ENCODE measurements around the gene LEPR.
"Not testable (repeated sequence)": the region's sequence is repeated elsewhere in the genome, so short reads cannot be mapped to it uniquely, and the experiment has no call there.

The LEPR gene

DNA sequence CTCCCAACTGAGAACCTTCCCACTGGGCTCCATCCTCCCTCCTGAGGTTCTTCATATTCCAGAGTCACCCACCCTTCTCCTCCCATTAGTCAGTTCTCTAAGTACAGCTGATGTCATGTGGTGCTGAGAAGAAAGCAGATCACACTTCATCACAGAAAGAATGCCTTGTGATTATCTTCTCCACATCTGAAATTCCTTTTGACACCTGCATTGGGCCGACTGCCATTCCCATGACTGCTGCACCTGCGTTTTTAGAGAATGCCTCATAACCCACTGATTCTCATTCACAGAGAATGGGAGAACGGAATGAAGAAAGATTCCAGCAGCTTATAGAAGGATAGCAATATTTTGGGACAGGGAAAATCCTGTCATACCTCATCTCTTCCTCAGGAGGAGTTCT lies 14.3 kb downstream of the LEPR start:
- peaks cover 66% of the 10 kb centered on the region for H3K36me3 Mint-ChIP-seq (ENCODE audit: low read depth)
- no peaks in the 10 kb centered on the region for H3K9me3 Mint-ChIP-seq
- H3K27me3 Mint-ChIP-seq = no peaks in the 10 kb centered on the region
- H3K27ac Mint-ChIP-seq = no peak overlapping the region
- intact Hi-C loops (cut with micrococcal nuclease) = no loop called here
- no peak overlapping the region for H3K4me3 Mint-ChIP-seq
- H3K4me1 Mint-ChIP-seq (ENCODE audit: low read depth) = peaks cover 10% of the 10 kb centered on the region

DNA sequence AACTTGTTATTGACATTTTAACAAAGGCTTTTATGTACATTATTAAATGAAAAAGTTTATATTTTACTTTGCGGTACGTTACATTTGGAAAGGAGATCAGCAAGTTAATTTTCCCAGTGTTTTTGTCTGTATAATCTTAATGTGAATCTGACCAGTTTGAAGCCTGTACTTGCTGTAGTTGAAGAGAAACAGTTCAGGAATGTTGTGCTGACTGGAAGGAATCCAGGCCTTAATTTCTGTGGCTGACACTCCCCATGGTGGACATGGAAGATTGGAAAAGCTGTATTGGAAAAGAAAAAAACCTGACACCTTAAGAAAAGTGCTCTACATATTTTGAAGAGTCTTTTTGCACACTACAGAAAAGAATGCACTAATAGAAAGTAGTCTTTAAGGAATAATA lies 15.5 kb downstream of the LEPR start:
- intact Hi-C loops (cut with micrococcal nuclease) = no loop called here
- Mint-ChIP-seq H3K4me3 (no peak overlapping the region), H3K9me3 (no peaks in the 10 kb centered on the region), H3K4me1 (ENCODE audit: low read depth) (peaks cover 6% of the 10 kb centered on the region), H3K36me3 (ENCODE audit: low read depth) (peaks cover 53% of the 10 kb centered on the region), H3K27me3 (no peaks in the 10 kb centered on the region), H3K27ac (no peak overlapping the region)

DNA sequence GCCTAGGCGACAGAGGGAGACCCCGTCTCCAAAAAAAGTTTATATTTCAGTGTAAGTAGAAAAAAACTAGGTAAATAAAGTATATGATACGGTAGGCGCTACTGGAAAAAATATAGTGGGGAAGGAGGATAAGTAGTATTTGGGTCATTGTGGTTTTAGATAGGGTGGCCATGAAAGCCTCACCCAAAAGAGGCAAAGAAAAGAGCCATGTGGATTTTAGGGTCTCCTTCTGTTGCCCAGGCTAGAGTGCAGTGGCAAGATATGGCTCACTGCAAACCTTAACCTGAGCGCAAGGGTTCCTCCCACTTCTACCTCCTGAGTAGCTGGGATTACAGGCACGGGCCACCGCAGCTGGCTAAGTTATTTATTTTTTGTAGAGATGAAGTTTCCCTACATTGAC lies 17.1 kb downstream of the LEPR start:
- Mint-ChIP-seq H3K36me3 (ENCODE audit: low read depth) (peaks cover 38% of the 10 kb centered on the region), H3K27ac (no peak overlapping the region), H3K9me3 (no peaks in the 10 kb centered on the region), H3K4me3 (no peak overlapping the region), H3K27me3 (no peaks in the 10 kb centered on the region), H3K4me1 (ENCODE audit: low read depth) (peaks cover 6% of the 10 kb centered on the region)
- intact Hi-C loops (cut with micrococcal nuclease) = no loop called here

DNA sequence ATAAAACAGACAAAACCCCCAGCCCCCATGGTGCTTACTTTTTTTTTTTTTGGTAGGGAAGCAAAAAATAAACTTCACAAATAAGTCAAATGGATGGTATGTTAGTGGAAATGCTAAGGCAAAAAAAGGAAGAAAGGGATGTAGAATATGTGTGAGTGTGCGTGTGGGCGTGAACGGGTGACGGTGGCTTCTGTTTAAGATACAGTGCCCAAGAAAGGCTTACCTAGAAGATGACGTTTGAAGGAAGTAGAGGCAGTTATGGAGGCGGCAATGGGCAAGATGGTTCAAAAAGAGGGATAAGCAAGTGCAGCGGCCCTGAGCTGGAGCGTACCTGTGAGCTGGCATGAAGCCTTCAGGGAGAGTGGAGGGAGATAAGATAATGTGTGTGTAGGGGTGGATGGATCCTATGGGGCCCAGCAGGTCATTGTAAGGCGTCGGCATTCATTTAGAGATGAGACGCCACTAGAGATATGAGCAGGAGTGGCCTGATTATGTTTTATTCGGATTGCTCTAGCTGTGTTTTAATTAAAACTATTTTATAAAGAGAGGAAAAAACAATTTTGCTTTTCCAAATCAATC lies 19.9 kb downstream of the LEPR start:
- intact Hi-C loops (cut with micrococcal nuclease) = no loop called here
- Mint-ChIP-seq H3K27me3 (no peaks in the 10 kb centered on the region), H3K27ac (no peak overlapping the region), H3K9me3 (no peaks in the 10 kb centered on the region), H3K4me1 (ENCODE audit: low read depth) (peaks cover 6% of the 10 kb centered on the region), H3K36me3 (ENCODE audit: low read depth) (peaks cover 19% of the 10 kb centered on the region), H3K4me3 (no peak overlapping the region)

DNA sequence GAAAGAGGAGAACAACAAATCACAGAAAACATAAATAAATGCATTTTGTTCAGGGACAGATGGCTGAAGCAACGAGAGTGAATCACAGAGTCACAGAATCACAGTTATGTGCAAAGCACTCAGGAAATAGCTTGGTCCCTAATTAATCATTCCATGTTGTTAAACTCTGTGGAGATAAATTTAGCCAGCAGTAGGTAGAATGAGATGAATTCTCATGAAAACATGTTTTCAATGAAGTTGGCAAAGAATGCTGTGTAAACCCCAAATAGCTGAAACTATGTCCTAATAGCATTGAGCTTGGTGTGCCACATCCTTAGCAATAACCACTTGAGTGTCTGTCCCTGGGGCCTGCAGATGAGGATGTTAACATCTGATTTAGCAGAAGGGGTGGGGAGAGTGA lies 20.4 kb downstream of the LEPR start:
- H3K27ac Mint-ChIP-seq = no peak overlapping the region
- H3K36me3 Mint-ChIP-seq (ENCODE audit: low read depth) = peaks cover 15% of the 10 kb centered on the region
- H3K4me3 Mint-ChIP-seq = no peak overlapping the region
- H3K9me3 Mint-ChIP-seq = no peaks in the 10 kb centered on the region
- intact Hi-C loops (cut with micrococcal nuclease) = no loop called here
- no peaks in the 10 kb centered on the region for H3K27me3 Mint-ChIP-seq
- H3K4me1 Mint-ChIP-seq (ENCODE audit: low read depth) = peaks cover 6% of the 10 kb centered on the region

DNA sequence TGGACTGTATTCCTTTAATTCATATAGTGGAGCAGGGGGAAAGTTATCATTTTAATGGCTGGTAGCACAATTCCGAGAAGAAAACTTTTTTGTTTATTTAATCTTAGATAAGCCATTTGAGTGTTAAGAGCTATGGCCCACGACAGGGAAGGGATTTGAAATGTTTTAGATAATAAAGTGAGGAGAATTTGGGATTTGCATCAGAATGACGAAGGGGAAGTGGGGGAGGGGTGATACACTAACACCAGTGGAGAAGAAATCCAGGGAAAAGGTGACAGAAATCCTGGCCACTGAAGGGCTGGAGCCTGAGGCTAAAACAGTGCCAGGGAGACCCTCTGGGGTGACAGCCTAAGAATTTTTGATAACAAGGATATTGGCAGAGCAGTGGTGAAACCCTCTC lies 21.0 kb downstream of the LEPR start:
- H3K9me3 Mint-ChIP-seq = no peaks in the 10 kb centered on the region
- H3K36me3 Mint-ChIP-seq (ENCODE audit: low read depth) = peaks cover 11% of the 10 kb centered on the region
- peaks cover 6% of the 10 kb centered on the region for H3K4me1 Mint-ChIP-seq (ENCODE audit: low read depth)
- no peak overlapping the region for H3K4me3 Mint-ChIP-seq
- intact Hi-C loops (cut with micrococcal nuclease) = no loop called here
- H3K27ac Mint-ChIP-seq = no peak overlapping the region
- H3K27me3 Mint-ChIP-seq = no peaks in the 10 kb centered on the region

DNA sequence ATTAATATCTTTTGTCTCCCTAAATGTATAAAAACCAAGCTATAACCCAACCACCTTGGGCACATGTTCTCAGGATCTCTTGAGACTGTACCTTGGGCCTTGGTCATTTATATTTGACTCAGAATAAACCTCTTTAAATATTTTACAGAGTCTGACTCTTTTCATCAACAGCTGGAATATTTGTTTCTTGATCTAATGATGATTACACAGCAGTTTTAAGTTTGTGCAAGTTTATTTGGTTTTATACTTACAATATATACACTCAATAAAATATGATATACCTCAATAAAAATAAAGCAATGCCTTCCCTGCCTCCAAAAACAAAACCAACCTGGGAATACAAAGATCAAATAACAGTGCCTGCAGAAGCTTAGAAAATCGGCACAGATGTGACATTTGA lies 22.0 kb downstream of the LEPR start:
- Mint-ChIP-seq H3K4me3 (no peak overlapping the region), H3K27ac (no peak overlapping the region), H3K9me3 (no peaks in the 10 kb centered on the region), H3K4me1 (ENCODE audit: low read depth) (peaks cover 6% of the 10 kb centered on the region), H3K27me3 (no peaks in the 10 kb centered on the region), H3K36me3 (ENCODE audit: low read depth) (peaks cover 2% of the 10 kb centered on the region)
- intact Hi-C loops (cut with micrococcal nuclease) = no loop called here

DNA sequence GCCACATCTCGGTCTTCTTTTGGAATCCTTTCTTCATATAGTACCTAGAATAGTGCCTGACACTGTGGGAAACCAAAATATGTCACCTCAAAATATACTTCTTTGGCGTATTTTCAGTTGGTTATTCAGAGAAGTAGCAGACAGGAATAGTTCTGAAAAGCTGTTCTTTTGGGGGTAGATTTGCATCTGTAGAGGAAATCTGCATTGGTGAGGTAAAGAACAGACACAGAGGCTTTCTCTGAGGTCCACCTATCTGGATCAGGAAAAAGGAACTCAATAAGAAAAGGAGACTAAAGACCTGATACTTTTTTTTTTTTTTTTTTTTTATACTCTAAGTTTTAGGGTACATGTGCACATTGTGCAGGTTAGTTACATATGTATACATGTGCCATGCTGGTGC lies 23.2 kb downstream of the LEPR start:
- intact Hi-C loops (cut with micrococcal nuclease) = no loop called here
- Mint-ChIP-seq H3K4me3 (no peak overlapping the region), H3K27ac (no peak overlapping the region), H3K36me3 (ENCODE audit: low read depth) (no peaks in the 10 kb centered on the region), H3K4me1 (ENCODE audit: low read depth) (peaks cover 6% of the 10 kb centered on the region), H3K9me3 (no peaks in the 10 kb centered on the region), H3K27me3 (no peaks in the 10 kb centered on the region)

DNA sequence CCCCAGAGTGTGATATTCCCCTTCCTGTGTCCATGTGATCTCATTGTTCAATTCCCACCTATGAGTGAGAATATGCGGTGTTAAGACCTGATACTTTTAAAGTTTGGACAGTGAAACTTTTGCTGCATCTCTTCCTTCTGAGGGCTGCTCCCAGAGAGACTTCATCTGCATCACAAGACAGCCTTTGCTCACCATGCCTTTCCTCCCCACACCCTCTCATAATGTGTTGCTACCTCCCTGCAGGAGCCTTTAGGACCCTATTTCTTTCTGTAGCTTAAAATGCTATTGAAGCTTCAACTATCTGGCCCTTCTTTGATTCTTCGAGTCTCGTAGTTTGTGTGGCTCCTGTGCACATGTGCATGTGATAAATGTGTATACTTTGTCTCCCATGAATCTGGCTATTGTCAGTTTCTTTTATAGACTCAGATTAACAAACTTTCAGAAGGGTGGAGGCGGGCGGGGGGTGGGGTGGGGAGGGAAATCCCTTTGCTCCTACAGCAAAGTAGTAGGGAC lies 23.7 kb downstream of the LEPR start:
- Mint-ChIP-seq H3K9me3 (no peaks in the 10 kb centered on the region), H3K27ac (no peak overlapping the region), H3K36me3 (ENCODE audit: low read depth) (no peaks in the 10 kb centered on the region), H3K4me3 (no peak overlapping the region), H3K4me1 (ENCODE audit: low read depth) (peaks cover 6% of the 10 kb centered on the region), H3K27me3 (no peaks in the 10 kb centered on the region)
- intact Hi-C loops (cut with micrococcal nuclease) = no loop called here

DNA sequence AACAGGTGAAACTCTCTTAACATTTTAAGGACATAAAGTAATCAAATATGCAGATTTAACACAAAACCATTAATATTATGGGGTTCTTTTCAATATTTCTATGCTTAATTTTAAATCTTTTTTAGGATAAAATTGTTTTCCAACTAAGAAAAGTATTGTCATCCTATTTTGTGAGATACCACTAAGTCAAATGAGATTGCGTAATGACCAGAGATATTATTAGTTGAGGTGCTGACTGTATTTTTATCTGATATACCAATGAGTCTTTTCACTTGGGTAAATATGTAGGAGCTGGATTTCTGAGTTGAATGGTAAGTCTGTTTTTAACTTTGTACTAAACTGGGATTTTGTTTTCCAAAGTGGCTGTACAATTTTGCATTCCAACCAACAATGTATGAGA lies 25.4 kb downstream of the LEPR start:
- no peak overlapping the region for H3K4me3 Mint-ChIP-seq
- H3K4me1 Mint-ChIP-seq (ENCODE audit: low read depth) = no peaks in the 10 kb centered on the region
- H3K36me3 Mint-ChIP-seq (ENCODE audit: low read depth) = no peaks in the 10 kb centered on the region
- H3K27me3 Mint-ChIP-seq = no peaks in the 10 kb centered on the region
- no peaks in the 10 kb centered on the region for H3K9me3 Mint-ChIP-seq
- intact Hi-C loops (cut with micrococcal nuclease) = no loop called here
- no peak overlapping the region for H3K27ac Mint-ChIP-seq

DNA sequence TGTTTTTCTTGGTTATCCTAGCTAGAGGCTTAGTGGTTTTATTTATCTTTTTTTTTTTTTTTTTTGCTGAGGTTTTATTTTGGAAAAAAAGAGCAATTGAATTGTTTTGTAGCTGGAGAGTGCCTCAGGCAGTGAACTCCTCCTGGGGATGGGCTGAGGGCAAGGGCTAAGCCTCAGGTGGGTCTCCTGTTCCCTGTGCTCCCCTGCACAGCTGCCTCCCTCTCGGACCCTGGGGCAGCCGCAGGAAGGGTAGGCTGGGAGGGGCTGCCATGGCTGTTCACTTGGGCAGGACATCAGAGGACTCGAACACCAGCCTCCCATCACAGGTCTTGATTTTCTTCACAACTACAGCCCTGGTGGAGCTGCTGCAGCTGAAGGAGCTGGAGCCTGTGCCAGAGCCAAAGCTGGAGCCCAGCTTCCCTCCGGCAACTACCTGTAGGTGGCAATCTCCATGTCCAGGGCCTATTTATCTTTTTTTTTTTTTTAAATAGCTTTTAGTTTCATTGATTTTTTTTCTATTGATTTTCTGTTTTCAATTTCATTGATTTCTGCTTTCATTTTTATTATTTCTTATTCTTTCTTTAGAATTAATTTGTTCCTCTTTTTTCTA lies 28.9 kb downstream of the LEPR start:
- H3K4me1 Mint-ChIP-seq (ENCODE audit: low read depth) = no peaks in the 10 kb centered on the region
- intact Hi-C loops (cut with micrococcal nuclease) = no loop called here
- no peaks in the 10 kb centered on the region for H3K27me3 Mint-ChIP-seq
- no peaks in the 10 kb centered on the region for H3K9me3 Mint-ChIP-seq
- no peaks in the 10 kb centered on the region for H3K36me3 Mint-ChIP-seq (ENCODE audit: low read depth)
- no peak overlapping the region for H3K4me3 Mint-ChIP-seq
- no peak overlapping the region for H3K27ac Mint-ChIP-seq

DNA sequence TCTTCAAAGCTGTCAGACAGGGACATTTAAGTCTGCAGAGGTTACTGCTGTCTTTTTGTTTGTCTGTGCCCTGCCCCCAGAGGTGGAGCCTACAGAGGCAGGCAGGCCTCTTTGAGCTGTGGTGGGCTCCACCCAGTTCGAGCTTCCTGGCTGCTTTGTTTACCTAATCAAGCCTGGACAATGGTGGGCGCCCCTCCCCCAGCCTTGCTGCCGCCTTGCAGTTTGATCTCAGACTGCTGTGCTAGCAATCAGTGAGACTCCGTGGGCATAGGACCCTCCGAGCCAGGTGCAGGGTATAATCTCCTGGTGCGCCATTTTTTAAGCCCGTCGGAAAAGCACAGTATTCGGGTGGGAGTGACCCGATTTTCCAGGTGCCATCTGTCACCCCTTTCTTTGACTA lies 35.2 kb downstream of the LEPR start:
- intact Hi-C loops (cut with micrococcal nuclease); H3K27ac Mint-ChIP-seq; H3K36me3 Mint-ChIP-seq (ENCODE audit: low read depth); H3K4me1 Mint-ChIP-seq (ENCODE audit: low read depth); H3K27me3 Mint-ChIP-seq; H3K4me3 Mint-ChIP-seq; H3K9me3 Mint-ChIP-seq: not testable (repeated sequence)

DNA sequence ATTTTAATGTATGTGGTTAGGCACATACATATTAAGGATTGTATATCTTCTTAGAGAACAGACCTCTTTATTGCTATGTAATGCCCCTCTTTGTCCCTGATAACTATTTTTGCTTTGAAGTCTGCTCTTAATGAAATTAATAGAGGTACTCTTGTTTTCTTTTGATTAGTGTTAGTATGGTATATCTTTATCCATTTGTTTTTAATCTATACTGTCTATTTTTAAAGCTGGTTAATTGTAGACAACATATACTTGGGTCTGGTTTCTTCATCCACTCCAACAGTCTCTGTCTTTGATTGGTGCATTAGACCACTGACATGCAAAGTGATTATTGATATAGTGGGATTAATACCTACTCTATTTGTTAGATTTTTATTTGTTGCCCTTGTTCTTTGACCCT lies 36.0 kb downstream of the LEPR start:
- H3K27me3 Mint-ChIP-seq = no peaks in the 10 kb centered on the region
- H3K4me1 Mint-ChIP-seq (ENCODE audit: low read depth) = no peaks in the 10 kb centered on the region
- H3K4me3 Mint-ChIP-seq = no peak overlapping the region
- no peaks in the 10 kb centered on the region for H3K36me3 Mint-ChIP-seq (ENCODE audit: low read depth)
- no peak overlapping the region for H3K27ac Mint-ChIP-seq
- intact Hi-C loops (cut with micrococcal nuclease) = no loop called here
- H3K9me3 Mint-ChIP-seq = peaks cover 9% of the 10 kb centered on the region

DNA sequence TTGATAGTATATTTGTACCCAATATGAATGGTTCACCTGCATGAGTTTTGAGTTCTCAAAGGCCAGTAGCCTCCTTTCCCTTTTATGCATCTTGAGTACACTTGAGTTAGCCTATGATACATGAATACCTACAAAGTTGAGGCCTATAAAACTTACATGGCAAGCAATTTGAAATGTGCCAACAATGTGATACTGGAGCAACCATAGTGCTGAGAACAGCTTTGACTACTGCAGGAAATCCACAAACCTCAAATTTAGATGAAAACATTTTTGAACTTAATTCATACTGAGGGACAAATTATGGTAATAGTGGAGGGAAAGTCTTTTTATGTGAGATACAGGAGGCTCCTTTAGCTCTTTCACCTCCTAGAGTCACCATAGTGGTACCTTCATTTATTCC lies 37.4 kb downstream of the LEPR start:
- H3K4me3 Mint-ChIP-seq = no peak overlapping the region
- H3K4me1 Mint-ChIP-seq (ENCODE audit: low read depth) = no peaks in the 10 kb centered on the region
- intact Hi-C loops (cut with micrococcal nuclease) = no loop called here
- H3K9me3 Mint-ChIP-seq = peaks cover 9% of the 10 kb centered on the region
- no peak overlapping the region for H3K27ac Mint-ChIP-seq
- H3K27me3 Mint-ChIP-seq = no peaks in the 10 kb centered on the region
- no peaks in the 10 kb centered on the region for H3K36me3 Mint-ChIP-seq (ENCODE audit: low read depth)
